GM18502 (cell line): ENCODE results near the gene SGPP2.
"Not testable (repeated sequence)": the region's sequence is repeated elsewhere in the genome, so short reads cannot be mapped to it uniquely, and the experiment has no call there.

Experiments
- ATAC-seq: cut with Tn5 transposase; IDR thresholded peaks from one replicate; pipeline ENCODE4 v1.9.1; 2021; ENCODE audit warnings: mild to moderate bottlenecking; ENCODE audit not compliant: unreplicated experiment, poor library complexity

SGPP2 gene

GRCh38 chr2:222566229-222566628 is 141.9 kb downstream of the SGPP2 start:
- ATAC-seq: no peak

- no peak for ATAC-seq
Observed at GRCh38 chr2:222568865-222569264, 144.5 kb downstream of the SGPP2 start.

- no peak for ATAC-seq
Observed at GRCh38 chr2:222569826-222570225, 145.5 kb downstream of the SGPP2 start.

GRCh38 chr2:222572264-222572721 is 147.9 kb downstream of the SGPP2 start:
- ATAC-seq: no peak

GRCh38 chr2:222572751-222573174 is 148.4 kb downstream of the SGPP2 start:
- no peak for ATAC-seq

- ATAC-seq: no peak
Observed at GRCh38 chr2:222575618-222576017, 151.3 kb downstream of the SGPP2 start.

GRCh38 chr2:222576171-222577081 is 152.1 kb downstream of the SGPP2 start:
- no peak for ATAC-seq

- no peak for ATAC-seq
Observed at GRCh38 chr2:222577341-222577740, 153.0 kb downstream of the SGPP2 start.

- no peak for ATAC-seq
Observed at GRCh38 chr2:222582928-222583327, 158.6 kb downstream of the SGPP2 start.

- ATAC-seq: not testable (repeated sequence)
Observed at GRCh38 chr2:222584589-222584988, 160.2 kb downstream of the SGPP2 start.

- ATAC-seq: no peak
Observed at GRCh38 chr2:222591661-222592060, 167.3 kb downstream of the SGPP2 start.

- ATAC-seq: no peak
Observed at GRCh38 chr2:222592176-222592575, 167.8 kb downstream of the SGPP2 start.

GRCh38 chr2:222594679-222595078 is 170.3 kb downstream of the SGPP2 start:
- ATAC-seq: no peak

- ATAC-seq: no peak
Observed at GRCh38 chr2:222595581-222595980, 171.2 kb downstream of the SGPP2 start.

- ATAC-seq: no peak
Observed at GRCh38 chr2:222598611-222599010, 174.3 kb downstream of the SGPP2 start.

GRCh38 chr2:222603501-222603900 is 179.2 kb downstream of the SGPP2 start:
- ATAC-seq: no peak

- no peak for ATAC-seq
Observed at GRCh38 chr2:222604749-222605515, 180.6 kb downstream of the SGPP2 start.

- no peak for ATAC-seq
Observed at GRCh38 chr2:222606306-222606705, 182.0 kb downstream of the SGPP2 start.

- ATAC-seq: no peak
Observed at GRCh38 chr2:222608081-222608480, 183.7 kb downstream of the SGPP2 start.

- ATAC-seq: no peak
Observed at GRCh38 chr2:222609381-222609780, 185.0 kb downstream of the SGPP2 start.
